ENCODE measurements around the gene THEM4.

THEM4 gene

GRCh38 chr1:151909167-151910149 is at the start of gene THEM4:
Gene THEM4, minus strand, starts transcription at chr1:151909511. Its CDS starts 53 bp downstream, at chr1:151909458.
- DNase-seq: peak; percentile 89

- DNase-seq: no peak
Observed at GRCh38 chr1:151958959-151959358, 49.6 kb upstream of the THEM4 start.

DNA sequence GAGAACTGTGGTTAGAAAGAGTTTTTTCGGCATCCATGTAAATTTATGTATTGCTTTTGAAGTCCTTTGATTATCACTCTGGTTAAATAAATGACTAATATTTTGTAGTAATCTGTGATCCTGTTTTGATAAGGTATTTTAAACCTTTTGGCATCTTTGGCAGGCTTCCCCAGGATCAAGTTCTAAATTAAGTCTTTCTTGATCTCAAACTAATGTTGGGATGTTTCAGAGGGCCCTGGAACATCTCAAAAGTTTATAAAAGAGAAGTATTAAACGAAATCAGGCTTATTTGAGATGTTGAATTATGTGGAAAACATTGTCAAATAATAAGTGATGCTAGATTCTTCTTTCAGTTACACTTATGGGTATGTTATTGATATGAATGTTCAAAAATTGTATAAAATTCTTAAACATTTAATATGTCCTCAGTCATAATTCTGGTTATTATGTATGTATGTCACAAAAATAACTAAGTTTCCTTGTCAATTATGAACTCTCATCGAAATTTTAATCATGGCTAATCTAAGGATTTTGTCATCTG is 47.7 kb upstream of the THEM4 start:
- DNase-seq: no peak

DNA sequence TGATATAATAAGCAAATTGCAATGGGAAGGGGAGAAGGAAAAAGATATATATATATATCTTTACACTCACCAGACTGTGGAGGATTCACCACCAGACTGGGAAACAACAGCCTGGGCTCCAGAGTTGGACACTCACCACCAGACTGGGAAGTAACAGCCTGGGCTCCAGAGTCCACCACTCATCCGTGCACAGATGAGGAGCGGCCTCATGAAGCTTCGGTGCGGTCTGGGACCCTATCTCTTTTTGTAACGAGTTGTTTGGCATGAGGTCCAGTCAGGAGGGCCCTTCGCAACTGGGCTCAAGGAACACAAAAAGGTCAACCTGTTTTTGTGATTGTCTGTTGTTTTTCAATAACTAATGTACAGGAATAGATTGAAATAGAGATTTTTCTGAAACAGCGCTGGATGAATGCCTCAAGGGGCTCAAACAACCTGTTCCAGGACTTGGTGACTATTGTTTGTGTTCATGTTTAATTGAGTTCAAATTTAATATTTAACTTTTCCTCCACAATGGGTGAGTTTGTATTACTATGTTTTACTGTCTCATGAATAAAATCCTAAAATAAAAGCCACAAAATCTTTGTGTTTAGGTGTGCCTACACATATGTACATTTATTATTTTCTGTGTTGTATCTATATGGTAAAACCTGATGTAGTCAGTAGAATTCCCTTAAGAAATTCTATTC is 44.2 kb upstream of the THEM4 start:
- no peak for DNase-seq

DNA sequence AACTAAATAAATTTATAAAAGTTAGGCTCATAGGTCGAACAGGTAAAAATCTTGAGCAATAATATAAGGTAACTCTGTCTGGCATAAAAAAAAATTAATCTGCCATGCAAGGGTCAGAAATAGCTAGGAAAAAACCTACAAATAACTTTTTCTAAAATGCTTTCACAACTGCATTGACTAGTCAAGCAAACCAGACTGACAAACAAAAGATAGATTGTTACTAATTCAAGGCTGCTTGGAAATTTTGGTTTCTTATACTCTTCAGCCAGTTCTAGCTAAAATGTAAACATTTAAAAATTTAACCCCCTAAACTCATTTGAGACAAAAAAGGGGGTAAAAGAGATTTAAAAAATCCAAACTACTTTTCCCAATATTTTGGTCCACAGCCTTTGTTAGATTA is 43.5 kb upstream of the THEM4 start:
- DNase-seq: no peak

- DNase-seq: no peak
Observed at GRCh38 chr1:151949371-151950193, 40.3 kb upstream of the THEM4 start.

DNA sequence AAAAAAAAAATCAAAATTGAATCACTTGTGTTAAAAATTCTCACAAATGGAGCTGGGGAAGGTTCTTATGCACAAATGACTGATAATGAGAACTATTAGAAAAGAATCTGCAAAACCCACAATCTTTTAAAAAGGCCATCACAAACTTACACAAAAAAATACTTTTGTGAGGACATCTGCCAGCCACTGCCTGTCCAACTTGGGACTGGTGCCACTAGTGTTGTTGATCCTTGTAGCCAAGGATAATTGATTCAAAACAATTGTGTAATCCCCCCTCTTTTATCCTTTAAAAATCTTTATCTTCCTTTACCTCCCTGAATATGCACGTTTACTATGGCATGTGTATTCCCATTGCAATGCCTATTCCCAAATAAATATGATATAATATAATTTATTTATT is 39.2 kb upstream of the THEM4 start:
- no peak for DNase-seq

DNA sequence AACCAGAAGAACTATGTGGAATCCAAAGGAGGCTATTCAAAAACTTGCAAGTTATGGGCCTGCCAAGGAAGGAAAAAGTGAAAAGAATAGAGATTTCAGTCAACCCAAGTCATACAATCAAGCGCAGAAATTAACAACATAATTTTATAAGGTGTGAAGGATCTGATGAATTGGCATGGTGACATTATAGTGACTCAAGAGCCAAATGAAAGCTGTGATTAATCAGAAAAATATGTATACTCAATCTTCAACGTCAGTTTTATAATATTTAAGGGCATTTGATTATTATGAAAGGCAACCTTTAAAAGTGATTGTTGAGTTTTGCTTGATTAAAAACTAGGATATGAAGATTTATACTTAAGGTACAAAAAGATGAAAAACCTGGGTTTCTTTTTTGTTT is 37.8 kb upstream of the THEM4 start:
- no peak for DNase-seq

GRCh38 chr1:151945725-151946722 is 36.7 kb upstream of the THEM4 start:
- peak; percentile 72 for DNase-seq

DNA sequence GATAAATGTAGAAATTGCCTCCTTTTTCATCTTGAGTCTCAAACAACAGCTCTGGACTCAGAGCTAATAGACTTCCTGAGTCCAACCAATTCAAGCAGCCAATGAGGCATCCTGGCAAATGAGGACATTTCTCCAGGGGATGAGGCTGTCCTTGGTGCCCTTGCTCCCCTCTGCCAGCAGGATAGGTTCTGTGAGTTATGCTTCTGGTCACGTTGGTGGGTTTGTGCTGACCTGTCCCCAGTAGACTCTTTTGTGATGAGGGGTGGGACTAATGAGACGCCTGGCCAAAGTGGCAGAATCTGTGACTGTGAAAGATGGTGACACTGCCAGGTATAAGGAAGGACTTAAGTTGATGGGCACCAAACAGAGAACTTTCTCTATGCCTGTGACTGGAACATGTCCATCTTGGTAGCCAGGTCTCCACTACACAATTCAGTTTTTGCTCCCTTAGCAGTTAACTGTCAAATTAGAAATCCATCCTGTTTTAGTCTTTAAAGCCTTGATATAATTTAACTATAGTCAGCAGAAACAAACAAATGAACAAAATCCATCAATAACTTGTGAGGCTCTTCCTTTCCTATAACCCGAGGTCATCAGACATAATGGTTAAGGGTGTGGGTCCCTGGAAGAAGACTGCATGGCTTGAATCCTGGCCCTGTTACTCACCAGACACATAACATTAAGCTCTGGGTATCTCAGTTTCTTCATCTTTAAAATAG is 35.7 kb upstream of the THEM4 start:
- no peak for DNase-seq

GRCh38 chr1:151944126-151944856 is 35.0 kb upstream of the THEM4 start:
- DNase-seq: no peak

- DNase-seq: no peak
Observed at GRCh38 chr1:151943591-151943990, 34.3 kb upstream of the THEM4 start.

DNA sequence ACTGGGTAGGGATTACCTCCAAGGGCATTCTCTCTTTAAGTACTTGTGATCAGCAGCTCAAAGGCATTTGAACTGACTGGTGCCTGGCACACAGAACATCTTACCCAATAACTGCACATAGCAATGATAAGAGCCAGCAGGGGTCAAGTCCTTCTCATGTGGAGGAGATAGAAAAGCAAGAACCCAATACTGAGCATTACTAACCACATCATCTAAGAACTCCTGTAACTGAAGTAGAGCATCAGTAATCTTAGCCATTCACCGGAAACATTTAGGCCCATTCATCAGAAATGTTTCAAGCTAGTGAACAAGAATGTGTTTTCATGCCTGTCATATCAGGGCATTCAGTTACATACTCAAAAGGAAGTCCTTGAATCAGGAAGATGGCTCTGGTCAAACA is 33.6 kb upstream of the THEM4 start:
- no peak for DNase-seq

DNA sequence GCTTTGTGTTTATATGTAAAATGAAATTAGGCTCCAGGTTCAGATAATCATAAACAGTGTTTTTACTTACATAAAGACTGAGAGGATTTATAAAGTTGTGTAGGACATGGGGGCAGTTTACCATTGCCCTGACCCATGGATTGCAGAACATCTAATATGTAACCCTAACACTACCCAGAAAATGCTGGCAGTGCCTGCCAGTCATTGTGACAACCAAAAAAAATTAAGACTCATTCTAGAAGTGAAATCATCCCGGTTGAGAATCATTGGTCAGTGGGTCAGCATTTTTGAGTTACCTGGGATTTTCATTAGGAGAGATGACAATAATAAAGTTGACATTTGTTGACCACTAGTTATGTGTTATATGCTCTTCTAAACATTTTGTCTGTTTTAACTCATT is 31.2 kb upstream of the THEM4 start:
- no peak for DNase-seq

- no peak for DNase-seq
Observed at GRCh38 chr1:151939779-151940178, 30.5 kb upstream of the THEM4 start.

GRCh38 chr1:151939141-151939540 is 29.8 kb upstream of the THEM4 start:
- no peak for DNase-seq

- DNase-seq: no peak
Observed at GRCh38 chr1:151936653-151937052, 27.3 kb upstream of the THEM4 start.

GRCh38 chr1:151935894-151936602 is 26.7 kb upstream of the THEM4 start:
- no peak for DNase-seq

DNA sequence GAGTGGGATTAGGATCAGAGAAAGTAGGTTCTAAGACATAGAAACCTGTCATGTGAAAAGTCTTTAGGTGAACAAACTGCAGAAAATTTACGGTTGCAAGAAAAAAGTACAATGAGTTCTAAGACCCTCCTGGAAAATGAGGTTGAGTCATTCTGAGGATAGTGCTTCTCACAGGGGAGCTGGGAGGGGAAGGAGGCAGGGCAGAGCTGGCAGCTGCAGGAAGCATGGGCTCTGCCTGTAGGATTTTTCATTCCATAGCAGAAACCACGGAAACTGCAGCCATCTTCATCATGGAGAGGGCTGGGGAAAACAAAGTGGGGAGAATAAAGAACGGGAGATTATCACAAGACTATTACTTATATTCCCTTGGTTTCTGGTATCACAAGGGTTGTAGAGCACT is 25.8 kb upstream of the THEM4 start:
- no peak for DNase-seq
